NOMO-1 treated with dmso at 0.1 percent for 144 hours (cell line): ENCODE data around the gene FGD2.

Experiments
- DNase-seq: peaks from one replicate; lab custom pipeline; 2025; ENCODE audit not compliant: unreplicated experiment; lab: John Stamatoyannopoulos, UW

The FGD2 gene, protein sequence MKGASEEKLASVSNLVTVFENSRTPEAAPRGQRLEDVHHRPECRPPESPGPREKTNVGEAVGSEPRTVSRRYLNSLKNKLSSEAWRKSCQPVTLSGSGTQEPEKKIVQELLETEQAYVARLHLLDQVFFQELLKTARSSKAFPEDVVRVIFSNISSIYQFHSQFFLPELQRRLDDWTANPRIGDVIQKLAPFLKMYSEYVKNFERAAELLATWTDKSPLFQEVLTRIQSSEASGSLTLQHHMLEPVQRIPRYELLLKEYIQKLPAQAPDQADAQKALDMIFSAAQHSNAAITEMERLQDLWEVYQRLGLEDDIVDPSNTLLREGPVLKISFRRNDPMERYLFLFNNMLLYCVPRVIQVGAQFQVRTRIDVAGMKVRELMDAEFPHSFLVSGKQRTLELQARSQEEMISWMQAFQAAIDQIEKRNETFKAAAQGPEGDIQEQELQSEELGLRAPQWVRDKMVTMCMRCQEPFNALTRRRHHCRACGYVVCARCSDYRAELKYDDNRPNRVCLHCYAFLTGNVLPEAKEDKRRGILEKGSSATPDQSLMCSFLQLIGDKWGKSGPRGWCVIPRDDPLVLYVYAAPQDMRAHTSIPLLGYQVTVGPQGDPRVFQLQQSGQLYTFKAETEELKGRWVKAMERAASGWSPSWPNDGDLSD

DNA sequence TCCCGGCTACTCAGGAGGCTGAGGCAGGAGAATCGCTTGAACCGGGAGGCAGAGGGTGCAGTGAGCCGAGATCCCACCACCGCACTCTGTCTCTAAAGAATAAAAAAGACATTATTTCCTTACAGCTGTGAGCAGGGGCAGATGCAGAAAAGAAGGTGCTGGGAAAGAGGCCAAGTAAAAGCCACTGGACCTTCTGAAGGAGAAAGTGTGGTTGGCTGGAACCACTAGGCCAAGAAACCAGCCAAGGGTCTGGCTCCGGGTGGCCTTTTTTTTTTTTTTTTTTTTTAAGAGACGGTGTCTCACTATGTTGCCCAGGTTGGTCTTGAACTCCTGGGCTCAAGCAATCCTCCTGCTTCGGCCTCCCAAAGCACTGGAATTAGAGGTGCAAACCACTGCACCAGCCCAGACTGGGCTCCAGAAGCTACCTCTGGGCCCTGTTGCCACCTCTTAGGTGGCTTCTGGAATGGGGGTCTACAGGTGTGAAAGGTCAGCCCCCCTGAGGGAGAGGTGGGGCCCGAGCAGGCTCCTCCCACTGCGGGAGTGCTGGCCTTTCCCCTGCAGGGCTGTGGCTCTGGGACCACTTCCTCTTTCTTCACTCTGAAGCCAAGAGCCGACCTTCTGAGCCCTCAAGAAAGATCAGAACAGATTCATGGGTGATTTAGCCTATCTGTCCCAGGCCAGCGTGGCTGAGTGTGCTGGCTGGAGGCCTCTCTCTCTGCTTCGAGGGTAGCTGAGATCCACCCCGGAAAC lies at the start of gene FGD2:
TSS of gene FGD2 (plus strand) at position 595 of the 750 bp plus-strand sequence. CDS start 163 bp downstream, outside the sequence.
- peak; percentile 51 for DNase-seq

DNA sequence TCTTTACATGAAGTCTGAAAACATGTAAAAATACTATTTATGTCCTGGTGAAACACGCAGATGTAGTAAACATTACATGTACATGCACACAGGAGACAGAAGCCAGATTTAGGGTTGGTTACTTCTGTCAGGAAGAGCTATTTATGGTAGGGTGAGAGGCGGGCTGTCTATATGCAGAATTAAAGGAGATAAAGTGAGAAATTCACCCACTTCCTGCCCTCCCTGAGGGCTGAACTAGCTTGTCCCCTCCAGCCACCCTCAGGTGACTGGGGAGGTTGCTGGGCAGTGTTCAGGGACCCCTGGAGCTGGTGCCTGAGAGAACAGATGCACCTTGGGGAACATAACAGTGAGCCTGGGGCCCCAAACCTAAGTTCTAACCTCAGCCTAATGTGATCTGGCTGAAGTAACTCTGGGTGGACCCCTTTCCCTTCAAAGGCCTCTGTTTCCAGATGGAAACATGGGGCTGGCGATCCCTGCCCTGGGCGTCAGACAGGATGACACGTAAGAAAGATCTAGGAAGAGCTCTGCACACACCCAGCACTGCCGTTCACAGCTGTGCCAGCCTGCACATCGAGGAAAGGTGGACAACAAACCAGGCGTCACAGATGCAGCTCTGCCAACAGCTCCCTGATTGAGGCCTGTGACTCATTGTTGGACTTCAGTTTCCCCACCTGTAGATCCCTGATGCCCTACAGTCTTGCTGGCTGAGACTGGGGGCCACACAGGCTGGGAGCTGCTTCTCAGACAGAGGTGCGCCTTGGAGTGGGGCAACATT lies 49.6 kb upstream of the FGD2 start:
- DNase-seq = no peak

DNA sequence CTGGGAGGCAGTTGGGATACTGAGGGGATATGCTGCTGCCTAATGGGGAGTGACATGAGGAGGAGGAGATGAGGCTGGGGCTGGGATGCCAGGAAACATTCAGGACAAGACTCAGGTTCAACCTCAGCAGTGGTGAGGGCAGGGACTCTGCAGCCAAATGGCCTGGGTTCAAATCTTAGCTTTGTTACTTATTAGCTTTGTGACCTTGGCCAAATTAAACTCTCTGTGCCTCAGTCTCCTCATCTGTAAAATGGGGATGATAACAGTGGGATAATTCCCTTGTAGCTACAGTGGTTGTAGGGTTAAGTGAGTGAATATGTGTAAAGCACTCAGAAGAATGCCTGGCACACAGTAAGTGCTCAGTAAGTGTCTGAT lies 49.0 kb upstream of the FGD2 start:
- no peak for DNase-seq

DNA sequence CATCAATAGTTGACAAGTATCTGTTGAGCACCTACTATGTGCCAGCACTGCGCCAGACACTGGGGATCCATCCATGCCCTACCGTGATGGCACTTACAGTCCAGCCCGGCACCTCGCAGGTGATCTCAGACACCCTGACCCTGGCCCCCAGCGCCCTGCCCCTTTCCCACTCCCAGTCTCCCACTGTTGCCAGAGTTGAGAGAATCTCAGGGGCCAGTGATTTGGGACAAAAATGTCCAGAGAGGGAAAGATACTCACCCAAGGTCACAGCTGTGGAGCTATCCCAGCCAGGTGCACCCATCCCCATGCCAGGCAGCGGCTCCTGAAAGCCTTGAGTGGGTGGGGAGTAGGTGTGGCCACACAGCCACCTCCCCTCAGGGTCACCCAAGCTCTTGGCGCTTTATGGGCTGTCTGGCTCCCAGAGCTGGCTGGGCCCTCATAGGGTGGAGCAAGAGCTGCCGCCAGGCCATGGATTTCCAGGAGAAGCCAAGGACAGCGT lies 47.6 kb upstream of the FGD2 start:
- DNase-seq = no peak

GRCh38 chr6:36958775-36959554 lies 46.5 kb upstream of the FGD2 start:
- DNase-seq = no peak

DNA sequence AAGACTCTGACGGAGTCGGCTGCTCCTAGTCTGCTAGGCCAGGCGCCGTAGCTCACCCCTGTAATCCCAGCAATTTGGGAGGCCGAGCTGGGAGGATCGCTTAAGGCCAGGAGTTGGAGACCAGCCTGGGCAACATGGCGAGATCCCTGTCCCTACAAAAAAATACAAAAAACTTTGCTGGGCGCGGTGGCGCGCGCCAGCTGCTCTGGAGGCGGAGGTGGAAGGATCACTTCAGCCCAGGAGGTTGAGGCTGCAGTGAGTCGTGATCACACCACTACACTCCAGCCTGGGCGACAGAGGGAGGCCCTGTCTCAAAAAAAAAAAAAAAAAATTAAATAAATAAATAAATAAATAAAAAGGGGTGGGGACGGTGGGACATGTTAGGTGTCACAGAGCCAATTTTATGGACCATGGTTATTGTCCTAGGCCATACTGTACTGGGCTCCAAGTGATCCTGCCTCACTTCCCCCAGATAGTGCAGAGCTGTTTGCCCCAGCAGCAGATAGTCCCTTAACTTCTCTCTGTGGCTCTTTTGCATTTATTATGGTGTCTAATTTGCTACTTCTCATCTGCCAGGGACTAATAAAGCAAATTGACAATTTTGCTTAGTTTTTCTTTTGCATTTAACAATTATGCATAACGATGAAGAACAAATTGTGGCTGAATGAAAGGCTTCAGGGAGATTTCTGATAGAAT lies 45.8 kb upstream of the FGD2 start:
- no peak for DNase-seq

DNA sequence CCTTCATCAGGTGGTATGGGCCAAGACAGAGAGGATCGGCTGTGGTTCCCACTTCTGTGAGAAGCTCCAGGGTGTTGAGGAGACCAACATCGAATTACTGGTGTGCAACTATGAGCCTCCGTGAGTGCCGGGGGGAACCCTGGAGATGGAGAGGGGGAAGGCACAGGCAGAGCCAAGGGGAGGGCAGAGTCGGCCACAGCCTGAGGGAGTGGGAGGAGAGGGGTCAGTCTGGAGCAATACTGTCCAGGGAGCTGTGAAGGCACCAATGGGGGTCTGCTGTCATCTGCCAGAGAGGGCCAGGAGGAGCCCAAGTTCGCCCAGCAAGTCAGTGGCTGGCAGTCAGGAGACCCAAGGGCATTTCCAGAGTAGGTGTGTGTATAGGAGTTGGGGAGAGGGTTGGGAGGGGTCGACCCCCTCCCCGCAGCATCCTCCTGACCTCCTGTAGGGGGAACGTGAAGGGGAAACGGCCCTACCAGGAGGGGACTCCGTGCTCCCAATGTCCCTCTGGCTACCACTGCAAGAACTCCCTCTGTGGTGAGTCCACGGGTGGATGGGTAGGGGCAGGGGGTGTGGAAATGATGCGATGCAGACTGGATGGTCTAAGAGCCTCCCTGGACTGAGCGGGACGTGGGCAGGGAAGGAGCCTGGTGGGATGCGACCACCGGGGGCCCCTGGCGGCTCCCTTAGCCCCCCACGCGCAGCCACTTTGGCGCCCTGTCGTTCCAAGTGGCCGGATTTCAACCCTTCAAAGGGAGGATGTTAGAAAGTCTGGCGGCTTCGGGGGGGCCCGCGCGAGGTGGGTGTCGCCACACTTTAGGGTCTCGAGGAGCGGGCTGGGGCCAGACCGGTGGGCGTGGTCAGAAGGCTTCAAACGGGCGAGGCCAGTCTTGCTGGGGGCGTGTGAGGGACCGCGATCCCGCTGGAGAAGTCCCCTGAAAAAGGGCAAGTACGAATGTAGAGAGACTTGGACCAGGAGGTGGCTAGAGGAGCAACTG lies 43.7 kb upstream of the FGD2 start:
- no peak for DNase-seq

DNA sequence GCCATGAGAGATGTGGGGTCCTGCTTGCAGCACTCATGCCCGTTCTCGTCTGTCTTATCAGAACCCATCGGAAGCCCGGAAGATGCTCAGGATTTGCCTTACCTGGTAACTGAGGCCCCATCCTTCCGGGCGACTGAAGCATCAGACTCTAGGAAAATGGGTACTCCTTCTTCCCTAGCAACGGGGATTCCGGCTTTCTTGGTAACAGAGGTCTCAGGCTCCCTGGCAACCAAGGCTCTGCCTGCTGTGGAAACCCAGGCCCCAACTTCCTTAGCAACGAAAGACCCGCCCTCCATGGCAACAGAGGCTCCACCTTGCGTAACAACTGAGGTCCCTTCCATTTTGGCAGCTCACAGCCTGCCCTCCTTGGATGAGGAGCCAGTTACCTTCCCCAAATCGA lies 42.6 kb upstream of the FGD2 start:
- DNase-seq = peak; percentile 94

DNA sequence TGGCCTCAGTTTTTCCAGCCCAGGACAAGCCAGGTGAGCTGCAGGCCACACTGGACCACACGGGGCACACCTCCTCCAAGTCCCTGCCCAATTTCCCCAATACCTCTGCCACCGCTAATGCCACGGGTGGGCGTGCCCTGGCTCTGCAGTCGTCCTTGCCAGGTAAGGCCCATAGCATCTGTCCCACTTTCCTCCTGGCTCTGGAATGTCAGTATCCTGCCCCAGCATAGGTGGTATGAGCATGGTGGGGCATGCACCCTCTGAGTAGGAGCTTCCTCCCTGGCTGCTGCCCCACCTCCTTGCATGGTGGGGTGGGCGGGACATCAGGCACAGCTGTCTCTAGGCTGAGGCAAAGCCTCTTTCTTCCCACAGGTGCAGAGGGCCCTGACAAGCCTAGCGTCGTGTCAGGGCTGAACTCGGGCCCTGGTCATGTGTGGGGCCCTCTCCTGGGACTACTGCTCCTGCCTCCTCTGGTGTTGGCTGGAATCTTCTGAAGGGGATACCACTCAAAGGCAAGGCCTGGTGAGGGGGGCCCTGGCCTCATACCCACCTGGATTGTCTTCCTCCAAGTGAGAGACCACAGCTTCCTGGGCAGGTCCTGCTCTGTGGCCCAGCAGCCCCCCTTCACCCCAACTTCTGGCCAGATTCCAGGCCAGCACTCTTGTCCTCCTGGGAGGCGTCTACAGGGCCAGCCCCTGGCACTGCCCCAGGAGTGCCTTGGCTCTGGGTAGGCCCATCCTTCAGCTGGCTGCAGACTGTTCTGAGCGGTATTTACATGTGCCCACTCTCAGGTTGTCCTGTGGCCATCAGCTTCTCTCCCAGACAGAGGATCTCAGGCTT lies 41.8 kb upstream of the FGD2 start:
- peak; percentile 29 for DNase-seq

GRCh38 chr6:36964349-36964748 lies 41.1 kb upstream of the FGD2 start:
- DNase-seq = no peak

DNA sequence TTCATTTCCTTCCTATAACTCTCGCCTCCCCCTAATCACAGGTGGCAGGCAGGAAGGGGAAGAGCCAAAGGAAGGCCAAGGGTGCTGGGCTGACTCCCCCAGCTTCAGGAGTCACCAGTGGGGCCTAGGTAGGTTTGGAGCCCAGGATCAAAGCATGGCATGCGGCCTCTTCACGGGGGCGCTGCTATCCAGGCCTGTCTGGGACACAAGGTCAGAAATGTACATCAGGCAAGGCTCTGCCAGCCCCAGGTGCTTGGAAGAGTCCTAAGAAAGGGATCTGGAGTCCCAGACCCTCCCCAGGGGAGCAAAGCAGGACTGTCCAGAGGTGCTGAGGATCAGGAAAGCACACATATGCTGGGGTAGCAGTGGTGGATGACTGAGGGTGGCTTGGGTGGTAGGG lies 40.5 kb upstream of the FGD2 start:
- DNase-seq = no peak

- DNase-seq = no peak
These were observed 38.2 kb upstream of the FGD2 start for GRCh38 chr6:36967301-36967700.

DNA sequence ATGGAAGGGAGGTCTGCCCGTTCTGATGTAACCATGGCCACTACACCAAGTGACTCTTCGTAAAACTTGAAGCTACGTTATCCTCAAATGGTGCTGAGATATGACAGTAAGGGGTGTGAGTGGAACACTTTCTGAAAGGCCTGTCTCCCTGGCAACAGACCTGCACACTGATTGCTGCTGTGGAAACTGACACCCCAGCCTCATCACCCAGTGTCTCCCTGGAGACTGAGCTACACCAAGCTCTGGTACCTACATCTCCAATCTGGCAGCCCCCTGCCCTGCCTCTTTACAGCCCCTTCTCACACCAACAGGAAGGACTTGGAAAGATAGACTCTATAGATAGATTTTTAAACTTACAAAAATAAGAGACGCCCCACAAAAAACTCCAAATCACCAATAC lies 37.7 kb upstream of the FGD2 start:
- no peak for DNase-seq

DNA sequence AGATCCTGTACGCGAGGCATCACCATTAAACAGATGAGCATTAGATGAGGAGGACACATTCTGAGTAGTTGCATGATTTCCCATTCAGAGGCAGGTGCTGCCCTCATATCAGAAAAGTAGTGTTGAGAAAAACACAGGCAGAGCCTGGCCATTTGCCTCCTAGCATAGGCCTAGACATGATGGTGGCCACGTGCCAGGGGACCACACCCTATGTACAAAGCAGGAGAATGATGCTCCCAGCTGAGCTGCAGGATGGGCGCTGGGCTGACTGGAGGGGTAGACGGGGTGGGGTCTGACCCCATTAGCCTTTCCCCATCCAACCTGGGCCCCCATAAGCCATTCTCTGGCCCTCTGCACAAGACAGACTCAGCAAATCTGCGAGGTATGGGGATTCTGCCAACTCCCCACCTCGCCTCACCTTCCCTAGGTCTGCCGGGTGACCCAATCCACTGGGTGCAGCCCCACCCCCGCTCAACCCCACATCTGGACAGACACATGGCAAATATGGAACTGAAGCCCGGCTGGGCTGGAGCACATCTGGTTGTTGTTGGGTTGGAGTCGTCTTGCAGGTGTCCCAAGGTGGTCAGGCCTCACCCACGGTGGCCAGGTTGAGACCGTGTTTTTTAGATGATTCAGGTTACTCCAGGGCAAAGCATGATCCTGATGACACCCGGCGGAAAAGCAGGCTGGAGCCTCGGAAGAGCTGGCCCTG lies 37.0 kb upstream of the FGD2 start:
- no peak for DNase-seq

GRCh38 chr6:36969240-36969691 lies 36.2 kb upstream of the FGD2 start:
- no peak for DNase-seq

- no peak for DNase-seq
These were observed 35.2 kb upstream of the FGD2 start for GRCh38 chr6:36969988-36970891.
